PC-3 (cell line): ENCODE measurements around the gene GRB2. TPM values are rescaled to one million over a fixed set of nuclear protein-coding genes. Genes with fewer than 3 reads are reported as not detected.

ENCODE experiments used
- ATAC-seq: fragments of 200-7000 bp; cut with Tn5 transposase; 2 replicates; pipeline ENCODE4 v1.9.1; 2020; ENCODE audit warnings: mild to moderate bottlenecking, moderate library complexity
- BruUV-seq: library from RNA; stranded (reverse); fragments of 400-500 nt; replicated peaks from 2 replicates; lab custom pipeline; 2021; lab: Mats Ljungman, UMichigan
- CTCF ChIA-PET: fragments of 300-600 bp; sonication (Branson Sonifier 250); formaldehyde crosslinking; loops from one replicate; lab custom pipeline; 2022; ENCODE audit warnings: antibody characterized with exemption; lab: Charles Lee
- POLR2A ChIA-PET: fragments of 300-600 bp; sonication (Branson Sonifier 250); formaldehyde crosslinking; loops from one replicate; lab custom pipeline; 2022; ENCODE audit warnings: antibody characterized with exemption; ENCODE audit not compliant: unreplicated experiment; lab: Charles Lee
- DNase-seq: peaks from one replicate; pipeline ENCODE4 v3.0.0-alpha.2; 2015
- H2AFZ ChIP-seq: fragments of 300-600 bp; sonication (generic); 2 replicates; pipeline ENCODE4 v1.6.0; 2016; ENCODE audit warnings: antibody characterized with exemption, low read length
- H3F3A ChIP-seq: fragments of 300-600 bp; sonication (generic); one replicate; pipeline ENCODE4 v1.6.0; 2017; ENCODE audit warnings: antibody characterized with exemption, low read length, control low read depth, mild to moderate bottlenecking; ENCODE audit not compliant: unreplicated experiment
- H3K27ac ChIP-seq: fragments of 300-600 bp; sonication (generic); 2 replicates; pipeline ENCODE4 v1.5.1; 2016; ENCODE audit warnings: mild to moderate bottlenecking, low read length
- H3K27me3 ChIP-seq: fragments of 300-600 bp; sonication (generic); 2 replicates; pipeline ENCODE4 v1.6.1; 2016; ENCODE audit warnings: low read length, mixed read lengths
- H3K36me3 ChIP-seq: fragments of 300-600 bp; sonication (generic); 2 replicates; pipeline ENCODE4 v1.6.1; 2016; ENCODE audit warnings: low read depth, mixed run types, low read length, mixed read lengths
- H3K4me1 ChIP-seq: fragments of 300-600 bp; sonication (generic); 2 replicates; pipeline ENCODE4 v1.5.1; 2016; ENCODE audit warnings: low read length; ENCODE audit not compliant: insufficient read depth
- H3K4me2 ChIP-seq: fragments of 300-600 bp; sonication (generic); 2 replicates; pipeline ENCODE4 v1.6.0; 2016; ENCODE audit warnings: low read length
- H3K4me3 ChIP-seq: fragments of 300-600 bp; sonication (generic); 2 replicates; pipeline ENCODE4 v1.5.1; 2016; ENCODE audit warnings: mild to moderate bottlenecking, low read length, mixed read lengths
- H3K79me2 ChIP-seq: fragments of 300-600 bp; sonication (generic); 2 replicates; pipeline ENCODE4 v1.6.1; 2017; ENCODE audit warnings: low read length, mixed read lengths
- H3K9ac ChIP-seq: fragments of 300-600 bp; sonication (generic); 2 replicates; pipeline ENCODE4 v1.6.0; 2016; ENCODE audit warnings: mild to moderate bottlenecking, low read length
- H3K9me2 ChIP-seq: fragments of 300-600 bp; sonication (generic); replicated peaks from 2 replicates; pipeline ENCODE4 v1.6.1; 2016; ENCODE audit warnings: mixed run types, low read length, mixed read lengths
- H3K9me3 ChIP-seq: fragments of 300-600 bp; sonication (generic); 2 replicates; pipeline ENCODE4 v1.6.1; 2016; ENCODE audit warnings: low read length, mixed read lengths
- H4K20me1 ChIP-seq: fragments of 300-600 bp; sonication (generic); 2 replicates; pipeline ENCODE4 v1.6.1; 2016; ENCODE audit warnings: low read length, mixed read lengths
- CTCF ChIP-seq: fragments of 300-600 bp; sonication (generic); conservative IDR thresholded peaks from 2 replicates; pipeline ENCODE4 v1.5.1; 2017; ENCODE audit warnings: antibody characterized with exemption, low read depth, mild to moderate bottlenecking, low read length
- EZH2 ChIP-seq: fragments of 300-600 bp; sonication (generic); IDR thresholded peaks from one replicate; pipeline ENCODE4 v1.6.1; 2017; ENCODE audit warnings: antibody characterized with exemption, mild to moderate bottlenecking, low read length; ENCODE audit not compliant: unreplicated experiment
- EZH2phosphoT487 ChIP-seq: fragments of 300-600 bp; sonication (generic); IDR thresholded peaks from 2 replicates; pipeline ENCODE4 v1.6.1; 2018; ENCODE audit warnings: mild to moderate bottlenecking, antibody characterized with exemption, low read length, borderline replicate concordance
- intact Hi-C: fragments of 100-400 bp; cut with micrococcal nuclease; formaldehyde crosslinking; loops from 2 replicates; pipeline ENCODE4 v1.9.0; 2023
- total RNA-seq: library from RNA; depleted of rRNA; stranded (reverse); fragments of >200 nt; gene quantifications from 2 replicates; pipeline ENCODE4 v1.2.3, GENCODE V29; 2014

Gene GRB2
- total RNA-seq, 1 experiment from 2014 or later = 224 TPM

- CTCF ChIA-PET = no interaction called here
- intact Hi-C loops = no loop called here
- Histone ChIP-seq H4K20me1 (no peaks in the 10 kb centered on the region), H3K9ac (no peak overlapping the region), H3K27ac (no peak overlapping the region), H2AFZ (no peak overlapping the region), H3K4me3 (no peak overlapping the region), H3K9me2 (no peaks in the 10 kb centered on the region), H3F3A (no peaks in the 10 kb centered on the region), H3K9me3 (no peaks in the 10 kb centered on the region), H3K27me3 (no peaks in the 10 kb centered on the region), H3K4me1 (no peaks in the 10 kb centered on the region), H3K79me2 (no peaks in the 10 kb centered on the region), H3K4me2 (no peak overlapping the region), H3K36me3 (peaks cover 29% of the 10 kb centered on the region)
- no TSS peak for BruUV-seq
- no peak for ATAC-seq
- POLR2A ChIA-PET = no interaction called here
- TF ChIP-seq EZH2 = no peak
- no peak for TF ChIP-seq EZH2phosphoT487
- no peak for TF ChIP-seq CTCF
- DNase-seq = no peak
These were observed 86.8 kb downstream of the GRB2 start for GRCh38 chr17:75318615-75319222.

- ATAC-seq (no peak), DNase-seq (no peak)
- H3K4me2 ChIP-seq = no peak overlapping the region
- intact Hi-C loops = no loop called here
- no peaks in the 10 kb centered on the region for H3F3A ChIP-seq
- no TSS peak for BruUV-seq
- H3K9me2 ChIP-seq = no peaks in the 10 kb centered on the region
- no peaks in the 10 kb centered on the region for H4K20me1 ChIP-seq
- H3K79me2 ChIP-seq = no peaks in the 10 kb centered on the region
- no peak overlapping the region for H3K9ac ChIP-seq
- H3K4me1 ChIP-seq = no peaks in the 10 kb centered on the region
- H2AFZ ChIP-seq = no peak overlapping the region
- H3K27me3 ChIP-seq = no peaks in the 10 kb centered on the region
- CTCF ChIA-PET = no interaction called here
- H3K27ac ChIP-seq = no peak overlapping the region
- POLR2A ChIA-PET = no interaction called here
- no peak for TF ChIP-seq EZH2
- H3K36me3 ChIP-seq = peaks cover 29% of the 10 kb centered on the region
- no peaks in the 10 kb centered on the region for H3K9me3 ChIP-seq
- no peak overlapping the region for H3K4me3 ChIP-seq
These were observed 87.3 kb downstream of the GRB2 start for GRCh38 chr17:75318211-75318610.

- H3F3A ChIP-seq = no peaks in the 10 kb centered on the region
- no peaks in the 10 kb centered on the region for H3K9me2 ChIP-seq
- BruUV-seq = no TSS peak
- H3K4me1 ChIP-seq = no peaks in the 10 kb centered on the region
- ATAC-seq (no peak), DNase-seq (no peak)
- H3K9me3 ChIP-seq = no peaks in the 10 kb centered on the region
- POLR2A ChIA-PET = no interaction called here
- no peak overlapping the region for H3K4me2 ChIP-seq
- peaks cover 29% of the 10 kb centered on the region for H3K36me3 ChIP-seq
- no peak overlapping the region for H3K27ac ChIP-seq
- CTCF ChIA-PET = no interaction called here
- intact Hi-C loops = no loop called here
- H3K4me3 ChIP-seq = no peak overlapping the region
- no peak overlapping the region for H2AFZ ChIP-seq
- H4K20me1 ChIP-seq = no peaks in the 10 kb centered on the region
- H3K27me3 ChIP-seq = no peaks in the 10 kb centered on the region
- no peak overlapping the region for H3K9ac ChIP-seq
- no peaks in the 10 kb centered on the region for H3K79me2 ChIP-seq
- TF ChIP-seq EZH2 (no peak), EZH2phosphoT487 (no peak), CTCF (no peak)
These were observed 87.8 kb downstream of the GRB2 start for GRCh38 chr17:75317671-75318070.
